SH-SY5Y (cell line): ENCODE data around the gene CSNK2B.

Experiments used
- GATA2 ChIP-seq: IDR thresholded peaks from 2 replicates; pipeline ENCODE4 v1.6.1; 2011; ENCODE audit warnings: mild to moderate bottlenecking, low read depth, low read length
- GATA3 ChIP-seq: IDR thresholded peaks from 2 replicates; pipeline ENCODE4 v1.6.1; 2011; ENCODE audit warnings: low read depth, mild to moderate bottlenecking, low read length, moderate library complexity

GRCh38 chr6:31717499-31718222 lies 51.8 kb downstream of the CSNK2B start:
- no peak for TF ChIP-seq GATA2
- no peak for TF ChIP-seq GATA3
